HG02852 (cell line): ENCODE results near the gene SAMMSON.

Experiments
- ATAC-seq: cut with Tn5 transposase; IDR thresholded peaks from one replicate; pipeline ENCODE4 v1.9.1; 2021; ENCODE audit warnings: mild to moderate bottlenecking, moderate library complexity; ENCODE audit not compliant: unreplicated experiment

The SAMMSON gene

GRCh38 chr3:69999140-70000027, at the start of gene SAMMSON:
TSS of gene SAMMSON (plus strand) at chr3:69999733.
- ATAC-seq, result no peak

GRCh38 chr3:69951616-69952015, 47.9 kb upstream of the SAMMSON start:
- no peak for ATAC-seq

GRCh38 chr3:69959581-69959980, 40.0 kb upstream of the SAMMSON start:
- no peak for ATAC-seq

GRCh38 chr3:69961706-69962439, 37.7 kb upstream of the SAMMSON start:
- no peak for ATAC-seq

- ATAC-seq, result no peak
These were observed 35.9 kb upstream of the SAMMSON start for GRCh38 chr3:69963643-69964042.

- no peak for ATAC-seq
These were observed 32.4 kb upstream of the SAMMSON start for GRCh38 chr3:69967156-69967555.

- no peak for ATAC-seq
These were observed 28.7 kb upstream of the SAMMSON start for GRCh38 chr3:69970827-69971226.

- ATAC-seq, result no peak
These were observed 26.9 kb upstream of the SAMMSON start for GRCh38 chr3:69972672-69973071.

GRCh38 chr3:69976021-69976420, 23.5 kb upstream of the SAMMSON start:
- ATAC-seq, result no peak

GRCh38 chr3:69983546-69984265, 15.8 kb upstream of the SAMMSON start:
- ATAC-seq, result no peak

GRCh38 chr3:69985266-69985665, 14.3 kb upstream of the SAMMSON start:
- no peak for ATAC-seq

- no peak for ATAC-seq
These were observed 13.1 kb upstream of the SAMMSON start for GRCh38 chr3:69986419-69986818.

GRCh38 chr3:69987833-69988232, 11.7 kb upstream of the SAMMSON start:
- no peak for ATAC-seq

GRCh38 chr3:69993757-69994156, 5.8 kb upstream of the SAMMSON start:
- no peak for ATAC-seq

- no peak for ATAC-seq
These were observed 4.6 kb upstream of the SAMMSON start for GRCh38 chr3:69994919-69995318.

GRCh38 chr3:69997631-69998307, 1.8 kb upstream of the SAMMSON start:
- ATAC-seq, result no peak

- ATAC-seq, result no peak
These were observed 784 bp upstream of the SAMMSON start for GRCh38 chr3:69998759-69999139.

- ATAC-seq, result no peak
These were observed 486 bp downstream of the SAMMSON start for GRCh38 chr3:70000028-70000410.

- ATAC-seq, result no peak
These were observed 1.1 kb downstream of the SAMMSON start for GRCh38 chr3:70000563-70001081.

GRCh38 chr3:70003119-70003518, 3.6 kb downstream of the SAMMSON start:
- ATAC-seq, result no peak

GRCh38 chr3:70006089-70006488, 6.6 kb downstream of the SAMMSON start:
- no peak for ATAC-seq
